ENCODE data around the gene VTN.

The VTN gene

GRCh38 chr17:28395426-28395825 lies 25.3 kb upstream of the VTN start:
- DNase-seq (ENCODE audit: low spot score) = no peak

DNA sequence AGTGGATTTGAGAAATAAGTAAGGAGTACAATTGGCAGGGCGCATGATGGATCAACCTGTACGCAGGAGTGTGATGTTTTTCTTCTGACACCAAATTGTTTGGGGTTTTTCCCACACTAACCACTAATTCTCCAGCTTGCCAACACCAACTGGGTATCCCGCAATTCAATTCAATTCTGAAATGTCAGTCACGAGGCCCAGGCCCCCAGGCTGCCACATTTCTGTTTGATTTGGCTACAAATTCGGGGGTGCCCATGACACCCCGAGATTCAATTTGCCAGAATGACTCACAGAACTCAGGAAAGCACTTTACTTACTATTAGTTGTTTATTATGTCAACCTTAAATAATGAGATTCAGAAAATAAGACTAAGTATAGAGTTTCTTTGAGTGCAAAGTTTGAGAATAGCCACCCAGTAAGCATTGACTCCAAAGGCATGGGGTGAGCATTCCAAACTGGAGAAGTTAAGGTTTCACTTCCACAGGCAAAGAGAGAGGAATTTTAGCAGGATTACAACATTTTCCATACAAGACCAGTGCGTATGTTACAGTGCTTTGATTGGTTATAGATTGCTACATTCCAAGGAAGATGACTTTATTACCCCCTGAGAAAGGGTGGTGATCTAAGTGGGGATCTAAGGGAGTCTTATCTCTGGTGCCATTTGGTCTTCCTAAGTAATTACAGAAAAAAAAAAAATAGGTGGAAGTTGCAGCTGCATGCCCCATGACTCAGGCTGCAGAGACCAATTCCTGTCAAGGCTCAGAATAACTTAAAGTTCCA lies 24.4 kb upstream of the VTN start:
- no peak for DNase-seq (ENCODE audit: low spot score)

GRCh38 chr17:28392491-28392890 lies 22.4 kb upstream of the VTN start:
- no peak for DNase-seq (ENCODE audit: low spot score)

DNA sequence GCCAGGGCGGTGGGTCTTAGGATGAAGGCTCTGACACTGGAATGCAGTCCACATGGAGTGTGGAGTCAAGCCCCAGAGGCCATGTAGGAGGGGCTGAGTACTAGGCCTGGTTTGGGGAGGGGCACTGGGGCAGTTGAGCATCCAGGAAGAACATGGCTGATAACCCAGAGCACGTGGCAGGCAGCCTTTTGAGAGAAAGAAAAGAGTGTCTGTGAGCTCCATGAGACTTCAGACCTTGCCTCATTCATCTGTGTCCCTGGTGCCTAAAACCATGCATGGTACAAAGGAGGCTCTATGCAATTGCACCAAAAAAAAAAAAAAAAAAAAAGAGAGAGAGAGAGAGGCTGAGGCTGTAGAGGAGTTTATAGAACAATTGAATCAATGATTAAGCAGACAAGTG lies 21.3 kb upstream of the VTN start:
- DNase-seq (ENCODE audit: low spot score) = no peak

DNA sequence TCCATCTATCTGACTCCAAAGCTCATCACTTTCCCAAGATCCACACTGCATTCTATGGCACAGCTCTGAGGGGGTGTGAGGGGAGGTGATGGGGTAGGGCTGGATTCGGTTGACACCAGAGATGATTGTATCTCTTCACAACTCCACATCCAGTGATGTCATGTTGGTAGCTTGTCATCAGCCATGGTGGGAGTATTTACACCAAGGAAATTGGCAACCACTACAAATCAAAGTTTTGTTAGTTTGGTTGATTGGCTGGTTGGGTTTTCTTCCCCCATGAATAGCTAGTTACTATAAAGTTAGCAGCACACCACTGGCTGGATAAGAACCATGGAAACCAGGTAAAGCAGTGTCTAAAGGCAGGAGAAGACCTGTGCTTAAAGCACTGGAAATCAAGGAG lies 20.9 kb upstream of the VTN start:
- no peak for DNase-seq (ENCODE audit: low spot score)

DNA sequence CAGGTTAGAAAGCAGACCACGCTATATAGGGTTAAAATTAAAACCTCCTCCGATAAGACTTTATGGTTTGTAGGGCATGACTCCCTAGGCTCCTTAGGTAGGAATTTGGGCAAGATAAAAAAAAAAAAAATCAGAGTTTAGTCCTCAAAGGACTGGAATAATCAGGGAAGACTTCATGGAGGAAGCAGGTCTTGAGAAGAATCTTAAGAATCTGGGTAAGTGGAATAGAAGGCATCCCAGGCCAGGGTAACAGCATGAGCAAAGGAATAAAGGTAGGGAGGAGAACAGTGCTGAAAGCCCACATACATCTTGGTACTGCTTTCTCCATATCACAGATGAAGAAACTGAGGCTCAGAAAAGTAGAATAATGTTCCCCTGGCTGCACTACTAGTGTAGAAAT lies 20.5 kb upstream of the VTN start:
- DNase-seq (ENCODE audit: low spot score) = no peak

DNA sequence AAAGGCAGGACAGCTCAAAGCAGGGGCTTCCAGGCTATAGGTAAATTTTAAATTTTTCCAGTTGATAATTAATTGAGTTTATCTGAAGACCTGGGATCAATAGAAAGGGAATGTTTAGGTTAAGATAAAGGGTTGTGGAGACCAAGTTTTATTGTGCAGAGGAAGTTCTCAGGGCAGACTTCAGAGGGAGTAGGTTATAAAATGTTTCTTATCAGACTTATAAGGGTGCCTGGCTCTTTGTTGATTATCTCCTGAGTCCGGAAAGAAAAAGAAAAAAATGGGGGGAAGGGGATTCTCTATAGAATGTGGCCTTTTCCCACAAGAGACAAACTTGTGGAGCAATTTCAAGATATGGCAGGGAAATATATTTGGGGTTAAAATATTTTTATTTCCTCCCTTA lies 20.0 kb upstream of the VTN start:
- no peak for DNase-seq (ENCODE audit: low spot score)

DNA sequence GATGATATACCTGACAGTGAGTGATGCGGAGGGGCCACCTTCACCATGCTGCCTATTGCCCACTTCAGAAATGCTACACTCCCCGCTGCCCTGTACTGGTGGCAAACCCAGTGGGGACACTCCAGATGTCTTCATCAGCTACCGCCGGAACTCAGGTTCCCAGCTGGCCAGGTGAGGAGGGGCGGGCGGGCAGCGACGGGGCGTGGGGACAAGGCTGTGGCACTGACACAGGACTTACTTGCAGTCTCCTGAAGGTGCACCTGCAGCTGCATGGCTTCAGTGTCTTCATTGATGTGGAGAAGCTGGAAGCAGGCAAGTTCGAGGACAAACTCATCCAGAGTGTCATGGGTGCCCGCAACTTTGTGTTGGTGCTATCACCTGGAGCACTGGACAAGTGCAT lies 18.0 kb upstream of the VTN start:
- DNase-seq (ENCODE audit: low spot score) = no peak

- no peak for DNase-seq (ENCODE audit: low spot score)
Observed at GRCh38 chr17:28386391-28386790, 16.3 kb upstream of the VTN start.

- DNase-seq (ENCODE audit: low spot score) = peak; percentile 22
Observed at GRCh38 chr17:28385406-28385805, 15.3 kb upstream of the VTN start.

DNA sequence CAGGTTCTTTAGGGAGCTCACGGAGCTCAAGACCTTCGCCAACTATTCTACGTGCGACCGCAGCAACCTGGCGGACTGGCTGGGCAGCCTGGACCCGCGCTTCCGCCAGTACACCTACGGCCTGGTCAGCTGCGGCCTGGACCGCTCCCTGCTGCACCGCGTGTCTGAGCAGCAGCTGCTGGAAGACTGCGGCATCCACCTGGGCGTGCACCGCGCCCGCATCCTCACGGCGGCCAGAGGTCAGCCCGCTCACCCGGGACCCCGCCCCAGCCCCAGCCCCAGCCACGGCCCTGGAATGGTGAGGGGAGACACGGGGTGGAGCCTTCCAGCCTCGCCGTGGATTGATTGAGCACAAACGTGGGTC lies 14.9 kb upstream of the VTN start:
- peak; percentile 50 for DNase-seq (ENCODE audit: low spot score)

DNA sequence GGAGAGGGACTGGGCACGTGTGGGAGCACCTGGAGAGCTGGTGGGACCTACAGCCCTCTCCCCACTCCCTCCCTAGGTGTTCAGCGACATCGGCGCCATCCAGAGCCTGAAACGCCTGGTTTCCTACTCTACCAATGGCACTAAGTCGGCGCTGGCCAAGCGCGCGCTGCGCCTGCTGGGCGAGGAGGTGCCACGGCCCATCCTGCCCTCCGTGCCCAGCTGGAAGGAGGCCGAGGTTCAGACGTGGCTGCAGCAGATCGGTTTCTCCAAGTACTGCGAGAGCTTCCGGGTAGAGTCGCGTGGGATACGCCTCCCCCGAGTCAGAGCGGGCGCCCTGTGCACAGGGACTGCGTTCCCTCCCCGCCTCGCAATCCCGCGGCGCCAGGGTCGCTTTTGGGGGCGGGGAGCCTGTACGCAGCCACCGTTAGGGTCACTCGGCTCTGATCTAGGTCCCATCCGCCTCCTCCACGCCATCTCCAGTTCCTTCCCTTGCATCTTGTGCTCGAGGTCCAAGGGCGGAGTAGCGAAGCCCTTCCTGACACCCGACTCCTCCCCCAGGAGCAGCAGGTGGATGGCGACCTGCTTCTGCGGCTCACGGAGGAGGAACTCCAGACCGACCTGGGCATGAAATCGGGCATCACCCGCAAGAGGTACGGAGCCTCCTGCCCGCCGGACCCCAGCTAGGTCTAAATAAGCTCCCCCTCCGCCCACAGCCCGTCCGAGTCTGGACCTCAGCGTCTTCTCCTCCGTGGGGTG lies 14.4 kb upstream of the VTN start:
- DNase-seq (ENCODE audit: low spot score) = peak; percentile 69

GRCh38 chr17:28381141-28381825 lies 11.2 kb upstream of the VTN start:
- DNase-seq (ENCODE audit: low spot score) = no peak

- no peak for DNase-seq (ENCODE audit: low spot score)
Observed at GRCh38 chr17:28379814-28380801, 10.0 kb upstream of the VTN start.

GRCh38 chr17:28372945-28373274 lies 2.8 kb upstream of the VTN start:
- DNase-seq (ENCODE audit: low spot score) = no peak

DNA sequence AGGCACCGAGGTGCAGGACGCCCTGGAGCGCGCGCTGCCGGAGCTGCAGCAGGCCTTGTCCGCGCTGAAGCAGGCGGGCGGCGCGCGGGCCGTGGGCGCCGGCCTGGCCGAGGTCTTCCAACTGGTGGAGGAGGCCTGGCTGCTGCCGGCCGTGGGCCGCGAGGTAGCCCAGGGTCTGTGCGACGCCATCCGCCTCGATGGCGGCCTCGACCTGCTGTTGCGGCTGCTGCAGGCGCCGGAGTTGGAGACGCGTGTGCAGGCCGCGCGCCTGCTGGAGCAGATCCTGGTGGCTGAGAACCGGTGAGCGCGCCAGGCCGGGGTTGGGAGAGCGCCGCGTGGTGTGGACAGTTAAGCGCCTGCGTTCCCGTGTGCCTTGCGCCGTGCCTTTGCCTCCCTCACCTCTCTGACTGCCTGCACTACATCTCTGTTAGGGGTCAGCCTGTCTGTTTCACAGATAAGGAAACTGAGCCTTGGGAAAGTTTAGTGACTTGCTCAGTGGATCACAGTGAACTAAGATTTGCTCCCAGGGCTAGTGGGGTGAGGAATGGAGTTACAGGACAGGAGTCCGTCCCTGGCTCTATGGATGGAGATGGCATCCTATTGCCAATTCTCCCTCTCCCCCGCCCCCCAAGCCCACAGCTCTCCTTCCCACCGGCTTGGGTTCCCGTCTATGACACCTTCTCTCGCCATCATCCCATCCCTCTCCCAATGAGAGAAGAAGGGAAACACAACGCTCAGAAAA lies 2.3 kb upstream of the VTN start:
- no peak for DNase-seq (ENCODE audit: low spot score)

DNA sequence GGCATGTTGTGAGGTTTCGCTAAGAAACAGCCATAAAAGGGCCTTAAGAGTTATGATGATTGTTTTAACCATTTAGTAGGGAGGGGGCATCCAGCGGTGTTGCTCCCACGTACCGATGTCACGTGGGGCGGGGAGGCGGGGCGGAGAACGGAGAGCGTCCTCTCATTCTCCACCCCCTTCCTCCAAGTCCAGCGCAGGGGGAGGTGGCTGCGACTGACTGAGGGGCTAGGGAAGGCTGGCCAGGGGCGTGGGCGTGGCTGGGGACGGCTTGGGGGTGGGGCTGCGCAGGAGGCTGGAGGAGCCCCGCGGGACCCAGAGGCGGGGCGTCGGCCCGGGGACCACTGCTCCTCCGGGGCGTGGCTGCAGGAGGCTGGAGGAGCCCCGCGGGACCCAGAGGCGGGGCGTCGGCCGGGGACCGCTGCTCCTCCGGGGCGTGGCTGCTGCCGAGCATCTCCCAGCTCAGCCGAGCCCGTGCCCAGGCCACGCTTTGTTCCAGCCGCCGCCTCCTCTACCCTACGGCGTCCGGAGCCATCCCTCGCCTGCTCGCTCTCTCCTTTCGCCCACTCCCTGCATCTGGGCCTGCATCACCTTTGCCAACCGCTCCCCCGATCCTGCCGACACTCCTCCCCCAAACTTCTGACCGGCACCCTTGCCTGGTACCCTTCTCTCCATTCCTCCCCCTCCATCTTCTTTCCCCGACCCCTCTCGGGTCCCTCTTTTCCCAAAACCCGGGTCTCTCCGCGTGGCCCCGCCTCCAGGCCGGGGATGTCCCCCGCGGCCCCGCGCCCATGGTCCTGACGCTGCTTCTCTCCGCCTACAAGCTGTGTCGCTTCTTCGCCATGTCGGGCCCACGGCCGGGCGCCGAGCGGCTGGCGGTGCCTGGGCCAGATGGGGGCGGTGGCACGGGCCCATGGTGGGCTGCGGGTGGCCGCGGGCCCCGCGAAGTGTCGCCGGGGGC lies 1.4 kb upstream of the VTN start, which contains the start of gene SARM1:
SARM1 (plus strand) TSS at position 450 of the 958 bp plus-strand sequence; CDS start at position 789, 339 bp downstream.
- DNase-seq (ENCODE audit: low spot score) = peak; percentile 71

DNA sequence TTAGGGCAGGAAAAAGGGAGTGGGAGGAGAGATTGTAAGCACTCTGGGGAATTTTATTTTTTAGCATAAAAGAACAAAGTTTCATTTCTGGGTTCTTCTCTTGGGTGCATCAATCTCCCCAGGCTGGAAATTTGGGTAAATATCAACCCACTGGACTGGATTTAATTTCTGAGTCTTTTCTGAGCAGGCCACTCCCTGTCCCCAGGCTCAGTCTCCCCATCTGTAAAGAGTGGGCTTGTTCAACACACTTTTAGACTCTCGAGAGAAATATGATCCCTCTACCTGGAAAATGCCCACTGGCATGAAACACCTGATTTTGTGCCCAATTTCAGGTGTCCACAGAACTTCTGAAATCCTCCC lies 617 bp upstream of the VTN start:
- no peak for DNase-seq (ENCODE audit: low spot score)

GRCh38 chr17:28369684-28370034 lies 448 bp downstream of the VTN start:
- DNase-seq (ENCODE audit: low spot score) = no peak

Data from SW480 (cell line).